Fibroblast of lung (primary cell): Measurements from ENCODE around the gene CIB4. TPM values are rescaled to one million over a fixed set of nuclear protein-coding genes. Genes with fewer than 3 reads are reported as not detected.
A peak's percentile ranks its signal among the peaks of the same experiment; 100 is the strongest.

Experiments used
- DNase-seq, 2 donors: peaks; one replicate each; pipeline versions ENCODE4 v3.0.0 to v3.0.0-alpha.2; 2010; ENCODE audit warnings: low read depth in 2 of 2
- H2AFZ ChIP-seq: 2 replicates; pipeline ENCODE4 v1.5.1; 2012; ENCODE audit warnings: low read length, control low read depth, inconsistent platforms
- H3K27ac ChIP-seq: 2 replicates; pipeline ENCODE4 v1.5.1; 2011; ENCODE audit warnings: low read length, control low read depth; ENCODE audit not compliant: insufficient read depth
- H3K27me3 ChIP-seq: 2 replicates; pipeline ENCODE4 v1.5.1; 2011; ENCODE audit warnings: mild to moderate bottlenecking, low read length; ENCODE audit not compliant: control insufficient read depth, insufficient read depth
- H3K36me3 ChIP-seq: 2 replicates; pipeline ENCODE4 v1.5.1; 2011; ENCODE audit warnings: low read length; ENCODE audit not compliant: control insufficient read depth, insufficient read depth
- H3K4me1 ChIP-seq: 2 replicates; pipeline ENCODE4 v1.5.1; 2011; ENCODE audit warnings: low read length; ENCODE audit not compliant: control insufficient read depth, insufficient read depth; ENCODE audit errors: extremely low read depth
- H3K4me2 ChIP-seq: 2 replicates; pipeline ENCODE4 v1.5.1; 2011; ENCODE audit warnings: low read length, control low read depth; ENCODE audit not compliant: insufficient read depth; ENCODE audit errors: extremely low read depth
- H3K4me3 ChIP-seq, 4 experiments: fragments of 200-600 bp in 1 of 4; sonication (generic) in 1 of 4; replicated peaks in 1 of 4; 2 replicates each; pipeline ENCODE4 v1.5.1; 2011 to 2016; ENCODE audit warnings: low read length in 4 of 4, low read depth in 3 of 4, mild to moderate bottlenecking in 3 of 4, control low read depth in 2 of 4, inconsistent platforms in 1 of 4, mixed read lengths in 1 of 4; ENCODE audit not compliant: insufficient read depth in 1 of 4; ENCODE audit errors: control extremely low read depth in 1 of 4
- H3K79me2 ChIP-seq: 2 replicates; pipeline ENCODE4 v1.5.1; 2012; ENCODE audit warnings: mild to moderate bottlenecking, low read length, inconsistent platforms; ENCODE audit not compliant: control insufficient read depth, insufficient read depth
- H3K9ac ChIP-seq: 2 replicates; pipeline ENCODE4 v1.5.1; 2011; ENCODE audit warnings: mild to moderate bottlenecking, low read length, control low read depth; ENCODE audit not compliant: insufficient read depth
- H3K9me3 ChIP-seq: 2 replicates; pipeline ENCODE4 v1.5.1; 2012; ENCODE audit warnings: low read depth, low read length; ENCODE audit not compliant: control insufficient read depth, insufficient read depth
- H4K20me1 ChIP-seq: 2 replicates; pipeline ENCODE4 v1.5.1; 2011; ENCODE audit warnings: low read length; ENCODE audit not compliant: control insufficient read depth, insufficient read depth; ENCODE audit errors: extremely low read depth
- EZH2 ChIP-seq: IDR thresholded peaks from 2 replicates; pipeline ENCODE4 v1.5.1; 2012; ENCODE audit warnings: low read length, control low read depth, mild to moderate bottlenecking; ENCODE audit errors: missing control alignments
- polyA plus RNA-seq, 2 donors: library from polyadenylated mRNA; depleted of rRNA in 1 of 2; stranded (reverse) in 1 of 2; unstranded in 1 of 2; fragments of >200 nt; gene quantifications; 2 replicates each; pipeline ENCODE4 v1.2.1, GENCODE V29; 2011 to 2012; ENCODE audit warnings: missing spikeins in 1 of 2
- total RNA-seq: library from RNA; depleted of rRNA; stranded (reverse); fragments of >200 nt; gene quantifications from 2 replicates; pipeline ENCODE4 v1.2.1, GENCODE V29; 2014
- TF ChIP-seq, protein P1 (sequence below), 2 donors: IDR thresholded peaks in 1 of 2; conservative IDR thresholded peaks in 1 of 2; 1 replicate in 1 of 2; 2 replicates in 1 of 2; pipeline ENCODE4 v1.5.1; 2011 to 2012; ENCODE audit warnings: low read length in 2 of 2, control low read depth in 1 of 2, inconsistent platforms in 1 of 2, low read depth in 1 of 2, mild to moderate bottlenecking in 1 of 2

The CIB4 gene
- total and polyA plus RNA-seq, 2 donors (not counting 1 experiment from before 2014, with no cell fraction given), result not detected

DNA sequence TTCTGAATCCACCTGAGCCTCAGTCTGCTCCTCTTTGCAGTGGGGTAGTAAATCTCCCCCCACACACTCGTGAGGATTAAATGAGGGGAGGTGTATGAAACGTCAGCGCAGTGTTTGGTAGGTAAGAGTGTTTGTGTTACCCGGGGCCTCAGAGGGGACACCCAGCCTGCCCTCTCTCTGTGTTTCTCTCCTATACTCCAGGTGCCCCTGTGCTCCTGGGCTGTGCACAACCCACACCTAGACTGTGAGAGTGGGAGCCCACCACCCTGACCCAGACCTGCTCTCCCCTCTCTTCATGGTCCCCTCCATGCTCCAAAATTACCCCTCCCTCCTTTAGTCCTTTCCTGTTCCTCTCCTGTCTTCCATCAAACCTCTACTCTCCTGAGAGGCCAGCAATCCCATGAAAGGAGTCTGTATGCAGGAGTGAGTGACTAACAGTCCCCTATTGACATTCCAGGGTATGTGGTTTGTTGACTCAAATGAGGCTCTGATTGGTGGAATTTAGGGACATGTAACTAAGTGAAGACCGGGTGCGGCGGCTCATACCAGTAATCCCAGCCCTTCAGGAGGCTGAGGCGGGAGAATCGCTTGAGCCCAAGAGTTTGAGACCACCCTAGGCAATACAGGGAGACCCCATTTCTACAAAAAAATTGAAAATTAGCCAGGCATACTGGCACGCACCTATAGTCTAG is 10.4 kb downstream of the CIB4 start:
- Histone ChIP-seq H3K27ac (no peak overlapping the region), H3K36me3 (no peaks in the 10 kb centered on the region), H2AFZ (no peak overlapping the region), H3K9ac (no peak overlapping the region), H3K27me3 (peaks cover 9% of the 10 kb centered on the region), H3K79me2 (no peaks in the 10 kb centered on the region), H4K20me1 (no peaks in the 10 kb centered on the region), H3K4me3 (no peak overlapping the region), H3K4me1 (no peaks in the 10 kb centered on the region), H3K4me2 (no peak overlapping the region), H3K9me3 (no peaks in the 10 kb centered on the region)
- TF ChIP-seq, protein P1, sequence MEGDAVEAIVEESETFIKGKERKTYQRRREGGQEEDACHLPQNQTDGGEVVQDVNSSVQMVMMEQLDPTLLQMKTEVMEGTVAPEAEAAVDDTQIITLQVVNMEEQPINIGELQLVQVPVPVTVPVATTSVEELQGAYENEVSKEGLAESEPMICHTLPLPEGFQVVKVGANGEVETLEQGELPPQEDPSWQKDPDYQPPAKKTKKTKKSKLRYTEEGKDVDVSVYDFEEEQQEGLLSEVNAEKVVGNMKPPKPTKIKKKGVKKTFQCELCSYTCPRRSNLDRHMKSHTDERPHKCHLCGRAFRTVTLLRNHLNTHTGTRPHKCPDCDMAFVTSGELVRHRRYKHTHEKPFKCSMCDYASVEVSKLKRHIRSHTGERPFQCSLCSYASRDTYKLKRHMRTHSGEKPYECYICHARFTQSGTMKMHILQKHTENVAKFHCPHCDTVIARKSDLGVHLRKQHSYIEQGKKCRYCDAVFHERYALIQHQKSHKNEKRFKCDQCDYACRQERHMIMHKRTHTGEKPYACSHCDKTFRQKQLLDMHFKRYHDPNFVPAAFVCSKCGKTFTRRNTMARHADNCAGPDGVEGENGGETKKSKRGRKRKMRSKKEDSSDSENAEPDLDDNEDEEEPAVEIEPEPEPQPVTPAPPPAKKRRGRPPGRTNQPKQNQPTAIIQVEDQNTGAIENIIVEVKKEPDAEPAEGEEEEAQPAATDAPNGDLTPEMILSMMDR (conservative IDR thresholded peaks at IDR 0.05 in 1 of 2, IDR thresholded peaks at IDR 0.05 in 1 of 2; ENCODE audit: low read depth in 1 of 2, low read length in 2 of 2), result no peak
- TF ChIP-seq EZH2, result no peak
- DNase-seq, result peak in 1 of 2 donors; percentile 53

DNA sequence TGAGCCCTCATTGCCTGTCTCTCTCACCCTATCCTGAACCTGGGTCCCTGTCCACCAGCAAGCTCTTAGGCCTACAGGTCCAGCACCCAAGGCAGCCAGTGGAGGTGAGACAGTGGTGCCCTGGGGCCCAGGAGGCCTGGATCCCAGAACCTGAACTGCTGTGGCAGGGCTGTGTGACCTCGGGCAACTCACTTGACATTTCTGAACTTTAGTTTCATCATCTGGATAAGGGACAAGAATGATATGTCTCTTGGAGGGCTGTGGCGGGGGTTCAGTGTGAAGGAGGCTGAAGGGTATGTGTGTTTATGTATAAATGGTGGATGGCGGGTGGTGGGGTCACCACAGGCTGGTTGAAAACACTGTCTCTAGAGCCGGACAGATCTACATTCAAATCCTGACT is 10.9 kb downstream of the CIB4 start:
- Histone ChIP-seq H3K4me1 (no peaks in the 10 kb centered on the region), H3K27me3 (peaks cover 5% of the 10 kb centered on the region), H3K79me2 (no peaks in the 10 kb centered on the region), H3K9me3 (no peaks in the 10 kb centered on the region), H3K4me2 (no peak overlapping the region), H2AFZ (no peak overlapping the region), H3K27ac (no peak overlapping the region), H3K9ac (no peak overlapping the region), H3K4me3 (no peak overlapping the region), H3K36me3 (no peaks in the 10 kb centered on the region), H4K20me1 (no peaks in the 10 kb centered on the region)
- no peak for TF ChIP-seq EZH2
- TF ChIP-seq, protein P1 (conservative IDR thresholded peaks at IDR 0.05 in 1 of 2, IDR thresholded peaks at IDR 0.05 in 1 of 2; ENCODE audit: low read depth in 1 of 2, low read length in 2 of 2), result no peak
- no peak for DNase-seq

- no peaks in the 10 kb centered on the region for H3K4me1 ChIP-seq
- no peak for TF ChIP-seq EZH2
- TF ChIP-seq, protein P1 (conservative IDR thresholded peaks at IDR 0.05 in 1 of 2, IDR thresholded peaks at IDR 0.05 in 1 of 2; ENCODE audit: low read depth in 1 of 2, low read length in 2 of 2), result no peak
- DNase-seq, result no peak
- no peak overlapping the region for H3K4me3 ChIP-seq
- no peak overlapping the region for H3K27ac ChIP-seq
- no peaks in the 10 kb centered on the region for H3K79me2 ChIP-seq
- H2AFZ ChIP-seq, result no peak overlapping the region
- no peaks in the 10 kb centered on the region for H3K9me3 ChIP-seq
- no peak overlapping the region for H3K9ac ChIP-seq
- no peak overlapping the region for H3K4me2 ChIP-seq
- peaks cover 3% of the 10 kb centered on the region for H3K27me3 ChIP-seq
- no peaks in the 10 kb centered on the region for H3K36me3 ChIP-seq
- H4K20me1 ChIP-seq, result no peaks in the 10 kb centered on the region
Observed at GRCh38 chr2:26629751-26630150, 11.4 kb downstream of the CIB4 start.
